NB4 (cell line): ENCODE measurements around the gene NCAM2.

ENCODE experiments used
- CTCF ChIP-seq: IDR thresholded peaks from one replicate; pipeline ENCODE4 v1.5.1; 2012; ENCODE audit warnings: low read depth, low read length
- MAX ChIP-seq: IDR thresholded peaks from 2 replicates; pipeline ENCODE4 v1.6.1; 2011; ENCODE audit warnings: low read depth, low read length
- POLR2A ChIP-seq: IDR thresholded peaks from 2 replicates; pipeline ENCODE4 v1.6.1; 2011; ENCODE audit warnings: mild to moderate bottlenecking; ENCODE audit not compliant: insufficient read length; ENCODE audit errors: extremely low read depth

- TF ChIP-seq CTCF = no peak
- TF ChIP-seq POLR2A = no peak
- TF ChIP-seq MAX = no peak
Measured at GRCh38 chr21:21247424-21247823, 249.2 kb downstream of the NCAM2 start.
